ENCODE measurements around the gene DMD. TPM values are rescaled to one million over a fixed set of nuclear protein-coding genes. Genes with fewer than 3 reads are reported as not detected.
"Not testable (repeated sequence)": the region's sequence is repeated elsewhere in the genome, so short reads cannot be mapped to it uniquely, and the experiment has no call there.

DMD gene
- polyA plus RNA-seq, 10 donors: 48.0 to 129 (median 88.5) TPM

DNA sequence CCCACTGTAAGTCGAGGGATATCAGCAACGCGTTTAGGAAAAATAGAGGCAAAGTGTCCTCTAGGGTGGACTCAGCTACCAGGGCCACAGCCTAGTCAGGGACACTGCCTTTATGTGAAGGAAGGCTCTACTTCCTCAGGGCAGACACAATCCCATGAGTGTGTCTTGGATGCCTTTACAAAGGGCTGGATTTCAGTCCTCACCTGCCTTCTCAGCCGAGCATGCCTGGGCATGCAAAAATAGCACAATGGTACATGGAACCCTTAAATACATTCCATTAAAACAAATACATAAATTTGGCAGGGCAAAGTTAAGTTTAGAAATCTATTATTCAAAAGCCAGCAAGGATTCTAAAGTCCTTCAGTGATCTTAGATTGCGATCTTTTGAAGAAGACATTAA, 51.1 kb downstream of the DMD start:
- DNase-seq: no peak

GRCh38 chrX:33156152-33156726, 55.1 kb downstream of the DMD start:
- no peak for DNase-seq

DNA sequence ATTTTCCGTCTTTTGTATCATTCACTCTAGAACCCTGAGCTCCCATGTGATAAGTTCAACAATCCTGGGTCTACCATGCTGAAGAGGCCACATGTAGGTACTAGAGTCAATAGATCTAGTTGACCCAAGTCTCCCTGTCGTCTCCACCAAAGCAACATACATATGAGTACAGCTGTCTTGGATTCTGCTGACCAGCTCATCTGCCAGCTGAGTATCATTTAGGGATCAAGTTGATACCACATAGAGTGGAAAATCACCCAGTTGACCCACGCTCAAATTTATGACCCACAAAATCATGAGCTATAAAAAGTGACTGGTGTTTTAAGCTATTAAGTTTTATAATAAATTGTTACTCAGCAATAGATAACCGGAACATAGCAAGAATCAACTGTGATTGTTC, 61.8 kb downstream of the DMD start:
- no peak for DNase-seq

- no peak for DNase-seq
Observed at GRCh38 chrX:33149085-33149484, 62.3 kb downstream of the DMD start.

DNA sequence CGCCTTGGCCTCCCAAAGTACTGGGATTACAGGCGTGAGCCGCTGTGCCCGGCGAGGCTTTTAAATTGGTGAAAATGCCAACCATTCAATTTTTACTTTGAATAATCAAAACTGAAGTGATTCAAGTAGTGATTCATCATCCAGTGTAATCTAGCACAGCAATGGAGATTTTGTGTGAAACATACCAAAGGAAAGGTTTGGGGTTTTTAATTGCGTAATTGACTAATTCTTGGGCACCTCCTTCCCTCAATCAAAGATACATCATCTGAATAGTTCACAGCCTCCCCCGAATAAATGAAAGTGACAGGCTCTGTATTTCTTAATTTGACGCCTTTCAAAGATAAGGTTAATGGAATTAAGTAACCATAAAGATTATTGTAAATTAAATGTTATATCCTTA, 69.0 kb downstream of the DMD start:
- DNase-seq: no peak

DNA sequence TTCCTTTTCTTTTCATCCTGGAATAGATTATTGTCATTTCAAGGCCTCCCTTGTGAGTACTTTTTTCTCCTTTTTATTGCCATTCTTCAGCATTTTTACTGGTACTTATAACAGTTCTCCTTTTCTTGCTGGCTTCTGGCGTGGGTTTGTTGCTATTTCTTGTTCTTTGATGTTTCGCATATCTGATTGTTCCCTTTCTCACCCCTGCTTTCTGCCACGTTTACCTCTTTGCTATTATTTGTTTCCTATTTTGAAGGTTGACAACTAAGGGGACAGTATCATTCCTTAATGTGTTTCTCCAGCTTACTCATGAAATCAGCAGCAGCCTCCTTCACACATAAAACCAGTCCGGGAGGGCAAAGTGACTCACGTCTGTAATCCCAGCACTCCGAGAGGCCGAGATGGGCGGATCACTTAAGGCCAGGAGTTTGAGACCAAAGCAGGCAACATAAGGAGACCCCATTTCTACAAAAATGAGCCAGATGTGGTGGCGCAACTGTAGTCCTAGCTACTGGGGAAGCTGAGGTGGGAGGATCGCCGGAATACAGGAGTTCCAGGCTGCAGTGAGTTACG, 72.6 kb downstream of the DMD start:
- no peak for DNase-seq

DNA sequence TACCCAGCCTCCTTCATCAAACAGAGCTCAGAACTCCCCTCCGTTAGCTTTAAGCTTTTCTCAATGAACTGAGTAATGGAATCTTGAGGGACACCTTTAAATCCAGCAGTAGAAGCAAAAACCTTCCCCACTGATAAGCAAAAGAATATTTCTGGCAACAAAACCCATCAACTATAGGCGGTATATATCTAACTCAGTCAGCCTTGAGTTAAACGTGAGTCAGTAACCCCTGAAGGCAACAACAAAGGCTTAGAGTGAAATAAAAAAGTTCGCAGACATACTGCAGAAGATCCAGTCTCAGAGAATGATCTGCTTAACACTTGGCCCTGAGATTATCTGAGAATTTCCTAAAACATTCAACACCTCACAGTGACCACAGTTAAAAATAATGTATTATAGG, 77.2 kb downstream of the DMD start:
- peak in 1 of 3 donors; percentile 16 for DNase-seq

- DNase-seq: peak in 1 of 3 donors; percentile 7
Observed at GRCh38 chrX:33133320-33133719, 78.0 kb downstream of the DMD start.

DNA sequence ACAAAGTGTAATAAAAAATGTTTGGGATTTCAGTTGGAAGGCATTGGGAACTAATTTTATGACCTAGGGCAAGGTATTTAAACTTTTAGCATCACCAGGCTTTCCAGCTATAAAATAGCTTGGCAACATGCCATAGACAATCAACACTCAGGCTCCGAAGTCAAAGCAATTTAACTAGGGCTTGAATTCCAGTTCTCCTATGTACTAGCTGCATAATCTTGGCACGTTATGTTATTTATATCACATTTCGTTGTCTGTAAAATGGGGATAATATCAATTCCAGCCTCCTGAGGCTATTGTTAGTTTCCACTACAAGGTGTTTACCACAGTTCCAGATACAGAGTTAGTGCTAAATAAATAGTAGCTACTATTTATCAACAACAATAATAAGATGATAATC, 78.8 kb downstream of the DMD start:
- no peak for DNase-seq

- DNase-seq: no peak
Observed at GRCh38 chrX:33129607-33130006, 81.7 kb downstream of the DMD start.

DNA sequence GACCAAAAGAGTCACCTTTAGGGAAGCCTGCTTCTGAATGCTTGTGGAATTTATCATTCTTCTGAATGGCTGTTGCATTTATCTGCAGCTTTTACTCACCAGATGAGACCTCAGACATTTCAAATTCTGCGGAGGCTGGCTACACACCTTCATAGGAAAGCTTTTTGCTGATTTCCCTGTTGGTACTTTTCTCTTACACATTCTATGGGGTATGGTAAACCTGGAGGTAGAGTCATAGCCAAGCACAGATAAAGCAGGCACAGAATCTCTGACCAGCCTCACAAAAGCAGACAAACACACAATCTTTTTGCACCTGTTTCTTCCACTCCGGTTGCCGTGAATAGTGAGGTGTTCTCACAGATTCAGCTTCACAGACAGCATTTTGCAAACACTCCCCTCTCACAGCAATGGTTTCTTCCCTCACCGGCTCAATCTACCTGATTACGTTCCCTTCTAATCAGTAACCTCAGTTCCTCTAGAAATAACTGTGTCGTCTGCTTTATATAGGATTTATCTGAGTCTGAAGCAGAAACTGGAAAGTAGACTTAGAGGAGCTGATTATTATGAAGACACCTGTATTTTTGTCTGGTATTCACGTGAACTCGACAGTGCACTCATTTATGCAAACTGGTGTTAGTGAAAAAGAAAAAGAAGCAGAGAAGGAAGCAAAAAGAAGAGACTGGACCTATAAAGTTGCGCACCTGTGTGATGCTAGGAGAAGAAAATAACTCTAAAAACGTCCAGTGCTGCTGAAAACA, 83.1 kb downstream of the DMD start:
- no peak for DNase-seq

DNA sequence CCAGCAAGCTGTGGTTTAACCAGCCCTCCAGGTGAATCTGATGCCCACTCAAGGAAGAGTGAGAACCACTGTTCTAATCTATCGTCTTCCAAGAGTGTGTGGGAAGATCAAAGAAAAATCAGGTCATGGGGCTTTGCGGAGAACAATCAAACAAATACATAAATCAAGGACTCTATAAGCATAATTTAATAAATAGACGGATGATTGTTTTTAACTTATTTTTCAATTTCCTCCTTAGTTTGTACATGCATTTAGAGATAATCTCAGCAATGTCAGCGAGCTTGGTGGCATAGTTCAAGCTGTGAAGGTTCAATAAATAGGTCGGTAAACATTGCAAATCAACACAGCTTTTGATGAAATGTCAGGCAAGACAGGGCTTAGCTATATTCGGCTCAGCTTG, 84.9 kb downstream of the DMD start:
- no peak for DNase-seq

- no peak for DNase-seq
Observed at GRCh38 chrX:33109858-33110257, 101.5 kb downstream of the DMD start.

- no peak for DNase-seq
Observed at GRCh38 chrX:33106737-33107136, 104.6 kb downstream of the DMD start.

DNA sequence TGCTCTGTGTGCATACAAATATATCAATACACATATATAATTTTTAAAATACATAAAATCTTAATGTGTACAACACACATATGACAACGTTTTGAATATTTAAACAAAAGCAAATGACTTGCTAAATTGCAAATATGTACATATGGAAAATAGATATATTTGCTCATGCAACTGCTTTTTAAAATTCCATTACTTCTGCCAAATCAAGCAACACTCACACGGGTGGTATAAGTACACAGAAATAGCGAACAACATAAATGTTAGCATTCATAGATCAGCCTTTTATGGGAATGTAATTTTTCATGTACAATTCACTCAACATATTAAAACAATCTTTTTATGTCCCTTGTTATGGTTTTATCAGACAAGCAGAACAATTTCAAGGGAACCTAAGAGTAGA, 116.3 kb downstream of the DMD start:
- no peak for DNase-seq

DNA sequence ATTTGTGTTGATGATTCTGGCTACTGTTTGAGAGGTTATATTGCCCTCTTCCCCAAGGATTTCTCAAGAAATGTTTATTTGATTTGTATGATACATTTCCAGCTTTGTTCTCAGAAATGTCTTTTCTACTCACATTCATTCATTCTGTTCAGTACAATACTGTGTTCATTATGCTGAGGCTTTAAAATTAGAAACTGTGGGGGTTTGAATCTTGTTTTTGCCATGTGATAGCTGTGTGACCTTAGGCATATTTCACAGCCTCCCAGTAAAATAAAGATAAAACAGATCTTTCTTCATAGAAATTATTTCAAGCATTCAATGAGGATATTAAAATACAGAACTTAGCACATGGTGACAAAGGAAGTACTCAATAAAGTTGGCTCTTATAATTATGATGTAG, 123.9 kb downstream of the DMD start:
- DNase-seq: no peak

DNA sequence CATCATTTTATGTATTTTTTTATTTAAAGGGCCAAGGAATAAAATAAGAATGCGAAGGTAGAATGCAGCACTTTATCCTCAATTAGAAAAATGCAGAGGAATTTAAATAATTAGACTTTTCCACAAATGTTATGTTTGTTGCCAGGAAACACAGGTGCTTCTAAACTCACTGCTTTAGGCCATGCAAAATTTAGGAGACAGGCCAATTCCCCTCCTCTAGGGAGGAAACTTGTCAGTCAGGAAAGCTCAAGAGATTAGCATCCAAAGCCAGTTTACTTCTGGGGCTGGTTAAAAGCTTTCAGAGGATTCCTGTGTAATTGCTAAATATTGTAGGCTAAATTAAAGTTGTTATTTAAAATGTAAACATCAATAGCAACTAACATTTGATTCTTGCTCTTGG, 124.5 kb downstream of the DMD start:
- DNase-seq: peak in 1 of 3 donors; percentile 15

GRCh38 chrX:33082371-33082770, 129.0 kb downstream of the DMD start:
- no peak for DNase-seq

DNA sequence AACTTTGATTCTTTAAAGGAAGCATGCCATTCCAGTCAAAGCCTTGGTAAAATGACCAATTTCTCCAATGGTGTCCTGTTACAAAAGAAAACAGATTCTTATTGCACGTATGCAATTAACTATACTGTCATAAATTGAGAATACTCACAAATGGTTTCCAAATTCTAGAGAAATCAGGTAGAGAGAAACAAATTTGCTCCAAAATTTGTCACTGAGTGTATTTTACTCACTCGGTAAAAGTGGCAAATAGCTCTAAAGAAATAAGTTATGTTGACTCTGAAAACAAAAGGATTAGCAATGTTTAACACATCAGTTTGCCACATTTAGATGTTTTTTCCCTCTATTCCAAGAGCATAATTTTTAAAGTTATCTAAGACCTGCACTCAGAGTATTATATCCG, 133.1 kb downstream of the DMD start:
- no peak for DNase-seq

DNA sequence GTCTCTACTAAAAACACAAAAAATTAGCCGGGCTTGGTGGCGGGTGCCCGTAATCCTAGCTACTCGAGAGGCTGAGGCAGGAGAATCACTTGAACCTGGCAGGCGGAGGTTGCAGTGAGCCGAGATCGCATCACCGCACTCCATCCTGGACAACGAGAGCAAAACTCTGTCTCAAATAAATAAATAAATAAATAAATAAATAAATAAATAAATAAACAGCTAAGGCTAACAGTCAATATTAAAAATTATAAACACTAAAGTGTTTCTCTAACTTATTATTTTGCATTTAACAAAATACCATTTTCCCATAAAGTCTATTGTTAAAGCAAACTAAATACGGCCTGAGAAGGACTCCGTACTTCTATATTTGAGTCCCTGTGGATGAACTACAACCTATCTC, 137.7 kb downstream of the DMD start:
- not testable (repeated sequence) for DNase-seq

- no peak for DNase-seq
Observed at GRCh38 chrX:33065415-33065814, 145.9 kb downstream of the DMD start.

GRCh38 chrX:33062041-33062440, 149.3 kb downstream of the DMD start:
- no peak for DNase-seq

GRCh38 chrX:33053001-33053400, 158.3 kb downstream of the DMD start:
- no peak for DNase-seq

DNA sequence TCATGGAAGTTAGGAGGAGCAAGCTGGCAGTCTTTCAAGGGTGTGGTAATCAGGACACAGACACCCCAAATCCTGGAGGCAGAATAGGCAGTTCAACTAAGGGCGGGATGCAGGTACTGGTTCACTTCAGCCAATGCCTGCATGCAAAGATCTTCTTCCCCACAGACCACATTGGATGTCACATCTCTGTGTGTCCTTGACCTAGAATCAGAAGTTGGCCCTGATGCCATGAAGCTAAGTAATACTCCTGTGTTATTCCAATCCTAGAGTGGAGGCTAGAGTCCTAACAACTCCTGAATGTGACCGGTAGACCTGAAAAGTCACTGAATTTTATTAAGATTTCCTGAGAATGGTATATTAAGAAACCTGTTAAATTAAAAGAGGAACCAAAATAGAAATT, 165.5 kb downstream of the DMD start:
- no peak for DNase-seq
